HEK293 (cell line): ENCODE data around the gene DPYSL5.

ENCODE experiments used
- CTCF ChIA-PET: fragments of 350-600 bp; formaldehyde crosslinking; extraction: SDS; loops from one replicate; lab custom pipeline; 2021; ENCODE audit warnings: antibody characterized with exemption; lab: Yijun Ruan, JAX
- POLR2A ChIA-PET: fragments of 300-600 bp; formaldehyde crosslinking; extraction: SDS; loops from one replicate; lab custom pipeline; 2020; ENCODE audit warnings: antibody characterized with exemption, inconsistent platforms; lab: Yijun Ruan, JAX
- H3K27ac ChIP-seq: fragments of 200-500 bp; sonication (Bioruptor generic); 2 replicates; pipeline ENCODE4 v1.5.1; 2014; ENCODE audit warnings: low read depth, low read length, control low read depth, inconsistent platforms; ENCODE audit errors: extremely low read depth
- H3K36me3 ChIP-seq, 2 experiments: fragments of 200-500 bp in 1 of 2; sonication (Bioruptor generic) in 1 of 2; 1 replicate in 1 of 2; 2 replicates in 1 of 2; pipeline ENCODE4 v1.5.1; 2014 to 2017; ENCODE audit warnings: inconsistent platforms in 2 of 2, low read length in 2 of 2; ENCODE audit not compliant: control insufficient read depth in 2 of 2, insufficient read depth in 1 of 2
- H3K4me1 ChIP-seq: fragments of 200-500 bp; sonication (Bioruptor generic); 2 replicates; pipeline ENCODE4 v1.5.1; 2014; ENCODE audit warnings: mild to moderate bottlenecking, low read length, inconsistent platforms; ENCODE audit not compliant: control insufficient read depth, insufficient read depth
- H3K4me3 ChIP-seq: 2 replicates; pipeline ENCODE4 v1.5.1; 2011; ENCODE audit warnings: low read depth, mild to moderate bottlenecking, control low read depth, low read length, moderate library complexity
- H3K9me3 ChIP-seq: fragments of 200-500 bp; sonication (Bioruptor generic); 2 replicates; pipeline ENCODE4 v1.5.1; 2014; ENCODE audit warnings: low read depth, low read length, inconsistent platforms; ENCODE audit not compliant: control insufficient read depth, insufficient read depth
- REPIN1 ChIP-seq: fragments of 450-650 bp; formaldehyde crosslinking; IDR thresholded peaks from 2 replicates; pipeline ENCODE4 v1.5.1; 2017; ENCODE audit warnings: missing biosample characterization, missing genetic modification characterization, low read depth
- YY2 ChIP-seq: fragments of 450-650 bp; formaldehyde crosslinking; IDR thresholded peaks from 2 replicates; pipeline ENCODE4 v1.5.1; 2016; ENCODE audit warnings: missing biosample characterization, missing genetic modification characterization
- ZFP37 ChIP-seq: fragments of 450-650 bp; formaldehyde crosslinking; IDR thresholded peaks from 2 replicates; pipeline ENCODE4 v1.5.1; 2016; ENCODE audit warnings: missing biosample characterization, missing genetic modification characterization
- ZNF211 ChIP-seq: fragments of 450-650 bp; formaldehyde crosslinking; IDR thresholded peaks from 2 replicates; pipeline ENCODE4 v1.5.1; 2016; ENCODE audit warnings: low read depth, missing biosample characterization, missing genetic modification characterization
- ZNF214 ChIP-seq: fragments of 450-650 bp; formaldehyde crosslinking; IDR thresholded peaks from 2 replicates; pipeline ENCODE4 v1.5.1; 2017; ENCODE audit warnings: missing biosample characterization, mild to moderate bottlenecking, missing genetic modification characterization, borderline replicate concordance
- ZNF221 ChIP-seq: fragments of 450-650 bp; formaldehyde crosslinking; IDR thresholded peaks from 2 replicates; pipeline ENCODE4 v1.5.1; 2017; ENCODE audit warnings: missing biosample characterization, missing genetic modification characterization, borderline replicate concordance
- ZNF501 ChIP-seq: fragments of 450-650 bp; formaldehyde crosslinking; IDR thresholded peaks from 2 replicates; pipeline ENCODE4 v1.5.1; 2016; ENCODE audit warnings: missing biosample characterization, missing genetic modification characterization
- ZNF529 ChIP-seq: fragments of 450-650 bp; formaldehyde crosslinking; IDR thresholded peaks from 2 replicates; pipeline ENCODE4 v1.5.1; 2017; ENCODE audit warnings: missing genetic modification characterization, missing biosample characterization; ENCODE audit not compliant: insufficient replicate concordance
- ZNF549 ChIP-seq: fragments of 450-650 bp; IDR thresholded peaks from 2 replicates; pipeline ENCODE4 v1.5.1; 2018; ENCODE audit warnings: missing biosample characterization, missing genetic modification characterization, mild to moderate bottlenecking, inconsistent platforms, moderate library complexity
- ZNF596 ChIP-seq: fragments of 450-650 bp; IDR thresholded peaks from 2 replicates; pipeline ENCODE4 v1.5.0; 2018; ENCODE audit warnings: missing biosample characterization, mild to moderate bottlenecking, missing genetic modification characterization, moderate library complexity
- ZNF660 ChIP-seq: fragments of 450-650 bp; IDR thresholded peaks from 2 replicates; pipeline ENCODE4 v1.5.1; 2018; ENCODE audit warnings: missing biosample characterization, mild to moderate bottlenecking, missing genetic modification characterization
- ZNF768 ChIP-seq: fragments of 450-650 bp; formaldehyde crosslinking; IDR thresholded peaks from 2 replicates; pipeline ENCODE4 v1.5.1; 2018; ENCODE audit warnings: missing biosample characterization, mild to moderate bottlenecking, missing genetic modification characterization
- ZNF837 ChIP-seq: fragments of 450-650 bp; formaldehyde crosslinking; IDR thresholded peaks from 2 replicates; pipeline ENCODE4 v1.5.1; 2016; ENCODE audit warnings: missing biosample characterization, missing genetic modification characterization
- ZSCAN16 ChIP-seq: fragments of 450-650 bp; formaldehyde crosslinking; IDR thresholded peaks from 2 replicates; pipeline ENCODE4 v1.5.1; 2016; ENCODE audit warnings: missing biosample characterization, missing genetic modification characterization
- ZXDB ChIP-seq: fragments of 450-650 bp; formaldehyde crosslinking; IDR thresholded peaks from 2 replicates; pipeline ENCODE4 v1.5.1; 2016; ENCODE audit warnings: missing biosample characterization, missing genetic modification characterization
- TF ChIP-seq, protein P1 (sequence below): fragments of 450-650 bp; IDR thresholded peaks from 2 replicates; pipeline ENCODE4 v1.5.1; 2018; ENCODE audit warnings: missing biosample characterization, mild to moderate bottlenecking, missing genetic modification characterization
- TF ChIP-seq, protein P2 (sequence below): fragments of 450-650 bp; formaldehyde crosslinking; IDR thresholded peaks from 2 replicates; pipeline ENCODE4 v1.5.1; 2016; ENCODE audit warnings: missing biosample characterization, missing genetic modification characterization
- TF ChIP-seq, protein P3 (sequence below): fragments of 450-650 bp; formaldehyde crosslinking; optimal IDR thresholded peaks from 2 replicates; pipeline ENCODE3; 2016; ENCODE audit warnings: missing biosample characterization, mild to moderate bottlenecking, missing genetic modification characterization
- TF ChIP-seq, protein P4 (sequence below): fragments of 450-650 bp; formaldehyde crosslinking; IDR thresholded peaks from 2 replicates; pipeline ENCODE4 v1.5.1; 2016; ENCODE audit warnings: missing biosample characterization, missing genetic modification characterization
- TF ChIP-seq, protein P5 (sequence below): fragments of 450-650 bp; formaldehyde crosslinking; conservative IDR thresholded peaks from 2 replicates; pipeline ENCODE4 v1.5.1; 2016; ENCODE audit warnings: low read depth, missing biosample characterization, missing genetic modification characterization
- TF ChIP-seq, protein P6 (sequence below): fragments of 450-650 bp; formaldehyde crosslinking; IDR thresholded peaks from 2 replicates; pipeline ENCODE4 v1.5.1; 2016; ENCODE audit warnings: missing biosample characterization, missing genetic modification characterization, low read depth
- TF ChIP-seq, protein P7 (sequence below): fragments of 450-650 bp; formaldehyde crosslinking; IDR thresholded peaks from 2 replicates; pipeline ENCODE4 v1.5.1; 2016; ENCODE audit warnings: missing biosample characterization, missing genetic modification characterization, low read depth

Gene DPYSL5

DNA sequence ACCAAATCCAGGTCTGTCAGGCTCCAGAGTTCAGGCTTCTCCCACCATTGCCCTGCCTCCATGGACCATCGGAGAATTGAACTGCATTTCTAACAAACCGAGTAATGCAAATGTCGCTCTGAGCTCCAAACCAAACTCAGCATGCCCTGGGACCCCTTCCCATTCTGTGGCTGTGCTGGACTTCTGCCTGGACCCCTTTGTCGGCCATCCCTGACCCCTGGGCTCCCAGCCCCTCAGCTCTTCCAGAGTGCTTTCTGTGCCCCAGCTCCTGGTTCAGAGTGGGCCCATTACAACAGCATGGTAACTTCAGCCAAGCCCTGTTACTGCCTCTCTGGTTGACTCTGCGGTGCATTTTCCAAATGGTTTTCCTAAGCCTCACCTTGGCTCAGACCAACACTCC lies 67.4 kb downstream of the DPYSL5 start (continued):
- TF ChIP-seq, protein P1, sequence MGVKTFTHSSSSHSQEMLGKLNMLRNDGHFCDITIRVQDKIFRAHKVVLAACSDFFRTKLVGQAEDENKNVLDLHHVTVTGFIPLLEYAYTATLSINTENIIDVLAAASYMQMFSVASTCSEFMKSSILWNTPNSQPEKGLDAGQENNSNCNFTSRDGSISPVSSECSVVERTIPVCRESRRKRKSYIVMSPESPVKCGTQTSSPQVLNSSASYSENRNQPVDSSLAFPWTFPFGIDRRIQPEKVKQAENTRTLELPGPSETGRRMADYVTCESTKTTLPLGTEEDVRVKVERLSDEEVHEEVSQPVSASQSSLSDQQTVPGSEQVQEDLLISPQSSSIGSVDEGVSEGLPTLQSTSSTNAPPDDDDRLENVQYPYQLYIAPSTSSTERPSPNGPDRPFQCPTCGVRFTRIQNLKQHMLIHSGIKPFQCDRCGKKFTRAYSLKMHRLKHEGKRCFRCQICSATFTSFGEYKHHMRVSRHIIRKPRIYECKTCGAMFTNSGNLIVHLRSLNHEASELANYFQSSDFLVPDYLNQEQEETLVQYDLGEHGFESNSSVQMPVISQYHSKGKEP (tag by site-specific recombination), result no peak
- TF ChIP-seq, protein P2, sequence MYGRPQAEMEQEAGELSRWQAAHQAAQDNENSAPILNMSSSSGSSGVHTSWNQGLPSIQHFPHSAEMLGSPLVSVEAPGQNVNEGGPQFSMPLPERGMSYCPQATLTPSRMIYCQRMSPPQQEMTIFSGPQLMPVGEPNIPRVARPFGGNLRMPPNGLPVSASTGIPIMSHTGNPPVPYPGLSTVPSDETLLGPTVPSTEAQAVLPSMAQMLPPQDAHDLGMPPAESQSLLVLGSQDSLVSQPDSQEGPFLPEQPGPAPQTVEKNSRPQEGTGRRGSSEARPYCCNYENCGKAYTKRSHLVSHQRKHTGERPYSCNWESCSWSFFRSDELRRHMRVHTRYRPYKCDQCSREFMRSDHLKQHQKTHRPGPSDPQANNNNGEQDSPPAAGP, result no peak
- TF ChIP-seq, all 188 proteins: peak for 0

DNA sequence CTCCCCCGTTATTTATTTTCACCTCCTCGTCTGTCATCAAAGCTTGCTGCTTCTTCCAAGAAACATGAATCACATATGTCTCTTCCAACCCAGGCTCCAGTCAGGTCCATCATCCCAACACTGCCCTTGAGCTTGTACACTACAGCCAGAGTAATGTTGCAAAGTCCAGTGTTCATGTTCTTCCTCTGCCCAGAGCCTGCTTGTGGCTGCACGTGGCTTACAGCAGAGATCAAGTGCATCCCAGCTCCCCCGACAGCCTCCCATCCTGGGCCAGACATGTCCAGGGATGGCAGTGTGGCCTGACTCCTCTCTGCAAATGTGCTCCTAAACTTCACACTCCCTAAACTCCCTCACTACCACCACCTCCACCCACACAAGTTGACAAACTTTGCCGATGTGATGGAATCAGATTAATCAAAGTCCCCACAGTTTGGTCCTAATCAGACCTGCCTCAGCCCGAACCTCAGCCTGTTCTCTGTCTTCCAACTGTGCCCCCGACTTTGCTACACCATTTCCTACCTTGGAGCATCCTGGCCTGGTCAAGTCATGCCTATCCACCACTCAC lies 68.3 kb downstream of the DPYSL5 start:
- POLR2A ChIA-PET, result interaction anchor here (0.6 kb wide), 1 partner anchor 182 kb away, joined by 3 read pairs; no protein-coding TSS in a partner anchor
- CTCF ChIA-PET, result interaction anchor here (1.0 to 5.2 kb wide), 2 partner anchors 70 to 101 kb away, joined by 5 to 28 read pairs; no protein-coding TSS in a partner anchor
- Histone ChIP-seq H3K4me3 (no peak overlapping the region), H3K9me3 (no peaks in the 10 kb centered on the region), H3K4me1 (no peaks in the 10 kb centered on the region), H3K36me3 (peaks cover 0 to 11% of the 10 kb centered on the region in 2 experiments; a peak in 1 of 3 replicates), H3K27ac (no peak overlapping the region)
- TF ChIP-seq REPIN1 (tag by site-specific recombination) (no peak), ZNF214 (no peak), ZNF660 (tag by site-specific recombination) (no peak), ZFP37 (tag by site-specific recombination) (no peak), ZSCAN16 (tag by site-specific recombination) (no peak), ZNF837 (tag by site-specific recombination) (no peak), ZNF501 (tag by site-specific recombination) (no peak), YY2 (tag by site-specific recombination) (no peak), ZNF596 (tag by site-specific recombination) (no peak), ZNF211 (no peak), ZNF221 (tag by site-specific recombination) (no peak), ZNF529 (tag by site-specific recombination) (no peak), ZNF768 (tag by site-specific recombination) (no peak), ZNF549 (no peak), ZXDB (tag by site-specific recombination) (no peak)
- TF ChIP-seq, protein P3, sequence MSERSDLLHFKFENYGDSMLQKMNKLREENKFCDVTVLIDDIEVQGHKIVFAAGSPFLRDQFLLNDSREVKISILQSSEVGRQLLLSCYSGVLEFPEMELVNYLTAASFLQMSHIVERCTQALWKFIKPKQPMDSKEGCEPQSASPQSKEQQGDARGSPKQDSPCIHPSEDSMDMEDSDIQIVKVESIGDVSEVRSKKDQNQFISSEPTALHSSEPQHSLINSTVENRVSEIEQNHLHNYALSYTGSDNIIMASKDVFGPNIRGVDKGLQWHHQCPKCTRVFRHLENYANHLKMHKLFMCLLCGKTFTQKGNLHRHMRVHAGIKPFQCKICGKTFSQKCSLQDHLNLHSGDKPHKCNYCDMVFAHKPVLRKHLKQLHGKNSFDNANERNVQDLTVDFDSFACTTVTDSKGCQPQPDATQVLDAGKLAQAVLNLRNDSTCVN, result no peak
- TF ChIP-seq, protein P4, sequence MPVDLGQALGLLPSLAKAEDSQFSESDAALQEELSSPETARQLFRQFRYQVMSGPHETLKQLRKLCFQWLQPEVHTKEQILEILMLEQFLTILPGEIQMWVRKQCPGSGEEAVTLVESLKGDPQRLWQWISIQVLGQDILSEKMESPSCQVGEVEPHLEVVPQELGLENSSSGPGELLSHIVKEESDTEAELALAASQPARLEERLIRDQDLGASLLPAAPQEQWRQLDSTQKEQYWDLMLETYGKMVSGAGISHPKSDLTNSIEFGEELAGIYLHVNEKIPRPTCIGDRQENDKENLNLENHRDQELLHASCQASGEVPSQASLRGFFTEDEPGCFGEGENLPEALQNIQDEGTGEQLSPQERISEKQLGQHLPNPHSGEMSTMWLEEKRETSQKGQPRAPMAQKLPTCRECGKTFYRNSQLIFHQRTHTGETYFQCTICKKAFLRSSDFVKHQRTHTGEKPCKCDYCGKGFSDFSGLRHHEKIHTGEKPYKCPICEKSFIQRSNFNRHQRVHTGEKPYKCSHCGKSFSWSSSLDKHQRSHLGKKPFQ, result no peak
- TF ChIP-seq, protein P5, sequence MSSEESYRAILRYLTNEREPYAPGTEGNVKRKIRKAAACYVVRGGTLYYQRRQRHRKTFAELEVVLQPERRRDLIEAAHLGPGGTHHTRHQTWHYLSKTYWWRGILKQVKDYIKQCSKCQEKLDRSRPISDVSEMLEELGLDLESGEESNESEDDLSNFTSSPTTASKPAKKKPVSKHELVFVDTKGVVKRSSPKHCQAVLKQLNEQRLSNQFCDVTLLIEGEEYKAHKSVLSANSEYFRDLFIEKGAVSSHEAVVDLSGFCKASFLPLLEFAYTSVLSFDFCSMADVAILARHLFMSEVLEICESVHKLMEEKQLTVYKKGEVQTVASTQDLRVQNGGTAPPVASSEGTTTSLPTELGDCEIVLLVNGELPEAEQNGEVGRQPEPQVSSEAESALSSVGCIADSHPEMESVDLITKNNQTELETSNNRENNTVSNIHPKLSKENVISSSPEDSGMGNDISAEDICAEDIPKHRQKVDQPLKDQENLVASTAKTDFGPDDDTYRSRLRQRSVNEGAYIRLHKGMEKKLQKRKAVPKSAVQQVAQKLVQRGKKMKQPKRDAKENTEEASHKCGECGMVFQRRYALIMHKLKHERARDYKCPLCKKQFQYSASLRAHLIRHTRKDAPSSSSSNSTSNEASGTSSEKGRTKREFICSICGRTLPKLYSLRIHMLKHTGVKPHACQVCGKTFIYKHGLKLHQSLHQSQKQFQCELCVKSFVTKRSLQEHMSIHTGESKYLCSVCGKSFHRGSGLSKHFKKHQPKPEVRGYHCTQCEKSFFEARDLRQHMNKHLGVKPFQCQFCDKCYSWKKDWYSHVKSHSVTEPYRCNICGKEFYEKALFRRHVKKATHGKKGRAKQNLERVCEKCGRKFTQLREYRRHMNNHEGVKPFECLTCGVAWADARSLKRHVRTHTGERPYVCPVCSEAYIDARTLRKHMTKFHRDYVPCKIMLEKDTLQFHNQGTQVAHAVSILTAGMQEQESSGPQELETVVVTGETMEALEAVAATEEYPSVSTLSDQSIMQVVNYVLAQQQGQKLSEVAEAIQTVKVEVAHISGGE, result no peak
- TF ChIP-seq, protein P6, sequence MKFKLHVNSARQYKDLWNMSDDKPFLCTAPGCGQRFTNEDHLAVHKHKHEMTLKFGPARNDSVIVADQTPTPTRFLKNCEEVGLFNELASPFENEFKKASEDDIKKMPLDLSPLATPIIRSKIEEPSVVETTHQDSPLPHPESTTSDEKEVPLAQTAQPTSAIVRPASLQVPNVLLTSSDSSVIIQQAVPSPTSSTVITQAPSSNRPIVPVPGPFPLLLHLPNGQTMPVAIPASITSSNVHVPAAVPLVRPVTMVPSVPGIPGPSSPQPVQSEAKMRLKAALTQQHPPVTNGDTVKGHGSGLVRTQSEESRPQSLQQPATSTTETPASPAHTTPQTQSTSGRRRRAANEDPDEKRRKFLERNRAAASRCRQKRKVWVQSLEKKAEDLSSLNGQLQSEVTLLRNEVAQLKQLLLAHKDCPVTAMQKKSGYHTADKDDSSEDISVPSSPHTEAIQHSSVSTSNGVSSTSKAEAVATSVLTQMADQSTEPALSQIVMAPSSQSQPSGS, result no peak
- TF ChIP-seq, protein P7, sequence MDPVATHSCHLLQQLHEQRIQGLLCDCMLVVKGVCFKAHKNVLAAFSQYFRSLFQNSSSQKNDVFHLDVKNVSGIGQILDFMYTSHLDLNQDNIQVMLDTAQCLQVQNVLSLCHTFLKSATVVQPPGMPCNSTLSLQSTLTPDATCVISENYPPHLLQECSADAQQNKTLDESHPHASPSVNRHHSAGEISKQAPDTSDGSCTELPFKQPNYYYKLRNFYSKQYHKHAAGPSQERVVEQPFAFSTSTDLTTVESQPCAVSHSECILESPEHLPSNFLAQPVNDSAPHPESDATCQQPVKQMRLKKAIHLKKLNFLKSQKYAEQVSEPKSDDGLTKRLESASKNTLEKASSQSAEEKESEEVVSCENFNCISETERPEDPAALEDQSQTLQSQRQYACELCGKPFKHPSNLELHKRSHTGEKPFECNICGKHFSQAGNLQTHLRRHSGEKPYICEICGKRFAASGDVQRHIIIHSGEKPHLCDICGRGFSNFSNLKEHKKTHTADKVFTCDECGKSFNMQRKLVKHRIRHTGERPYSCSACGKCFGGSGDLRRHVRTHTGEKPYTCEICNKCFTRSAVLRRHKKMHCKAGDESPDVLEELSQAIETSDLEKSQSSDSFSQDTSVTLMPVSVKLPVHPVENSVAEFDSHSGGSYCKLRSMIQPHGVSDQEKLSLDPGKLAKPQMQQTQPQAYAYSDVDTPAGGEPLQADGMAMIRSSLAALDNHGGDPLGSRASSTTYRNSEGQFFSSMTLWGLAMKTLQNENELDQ (tag by site-specific recombination), result no peak
